Psoas muscle (tissue), 8 donors: ENCODE measurements around the gene APOO. TPM values are rescaled to one million over a fixed set of nuclear protein-coding genes. Genes with fewer than 3 reads are reported as not detected.

ENCODE experiments used
- ATAC-seq, 4 donors: fragments of 200-7000 bp; cut with Tn5 transposase; one replicate each; pipeline ENCODE4 v1.9.1; 2020; ENCODE audit warnings: moderate library complexity in 3 of 4, mild to moderate bottlenecking in 2 of 4
- DNase-seq, 2 donors: peaks; one replicate each; pipeline ENCODE4 v3.0.0-alpha.2; 2020
- H3K27ac ChIP-seq: fragments of 200-600 bp; one replicate; pipeline ENCODE4 v1.8.0; 2022
- H3K27me3 ChIP-seq, 3 donors: fragments of 200-600 bp in 1 of 3; one replicate each; pipeline versions ENCODE4 v1.6.1 to v1.8.0; 2013 to 2022; ENCODE audit warnings: low read length in 2 of 3, mild to moderate bottlenecking in 2 of 3, moderate library complexity in 1 of 3; ENCODE audit not compliant: insufficient read depth in 3 of 3
- H3K36me3 ChIP-seq, 2 donors: fragments of 200-600 bp in 1 of 2; one replicate each; pipeline versions ENCODE4 v1.6.1 to v1.8.0; 2013 to 2022; ENCODE audit warnings: low read depth in 1 of 2, mild to moderate bottlenecking in 1 of 2, moderate library complexity in 1 of 2; ENCODE audit not compliant: insufficient read depth in 1 of 2
- H3K4me1 ChIP-seq: fragments of 200-600 bp; one replicate; pipeline ENCODE4 v1.8.0; 2022
- H3K4me3 ChIP-seq: fragments of 200-600 bp; one replicate; pipeline ENCODE4 v1.8.0; 2022; ENCODE audit warnings: mild to moderate bottlenecking
- H3K9me3 ChIP-seq: fragments of 200-600 bp; one replicate; pipeline ENCODE4 v1.8.0; 2022
- CTCF ChIP-seq: fragments of 200-600 bp; IDR thresholded peaks from one replicate; pipeline ENCODE4 v1.8.0; 2022; ENCODE audit warnings: antibody characterized with exemption
- WGBS, 3 donors: extraction: QIAGEN DNeasy Blood & Tissue Kit; methylation state at CpG; one replicate each; pipeline versions ENCODE4 v1.1.6 to v1.1.7; 2013; 5-methylcytosine and 5-hydroxymethylcytosine counted together
- intact Hi-C, 2 donors: fragments of 100-400 bp; cut with DNase I; formaldehyde crosslinking; loops; one replicate each; pipeline versions ENCODE4 v1.11.0 to v1.14.2; 2022
- polyA plus RNA-seq, 3 donors: library from polyadenylated mRNA; stranded (reverse); fragments of 200-250 nt; gene quantifications; one replicate each; pipeline ENCODE4 v1.2.3, GENCODE V29; 2013
- total RNA-seq, 4 donors: library from RNA; stranded (reverse); fragmentation: NEBNext Ultra II Directional in 2 of 4; extraction: Animal tissue kit (Norgen Biotek cat#: 25700) in 2 of 4; gene quantifications; one replicate each; pipeline versions ENCODE4 v1.2.1 to v1.2.4, GENCODE V29; 2021 to 2023
- donor health status: healthy with polysubstance abuse.
- donor health status: DM: no; HTN: no; CAD: no; lungs with moderate emphysema.
- donor health status: Bipolar disorder and iron deficiency.
- donor health status: healthy.
- donor health status: DM: yes; HTN: yes; CAD: no.
- donor health status: DM: no; HTN: no; CAD: no.
- donor health status: DM: no; HTN: no; CAD: no.
- donor health status: DM: yes; HTN: yes; CAD: no.

The APOO gene
- total and polyA plus RNA-seq, 7 donors: 29.7 to 78.5 (median 54.7) TPM

- Histone ChIP-seq H3K9me3 (no peaks in the 10 kb centered on the region), H3K4me1 (no peaks in the 10 kb centered on the region), H3K27me3 (peaks cover 0 to 5% (median 0%) of the 10 kb centered on the region in 3 donors), H3K4me3 (no peak overlapping the region), H3K27ac (no peak overlapping the region), H3K36me3 (no peaks in the 10 kb centered on the region)
- 70 to 89% (median 84%) methylated on average over 8 of the region's 8 CpGs for WGBS, 3 donors
- no peak for TF ChIP-seq CTCF
- intact Hi-C loops: no loop called here
- DNase-seq (no peak), ATAC-seq (no peak)
Measured at GRCh38 chrX:23795221-23795620, 112.5 kb downstream of the APOO start.

- Histone ChIP-seq H3K4me1 (no peaks in the 10 kb centered on the region), H3K27me3 (no peaks in the 10 kb centered on the region), H3K36me3 (no peaks in the 10 kb centered on the region), H3K4me3 (no peak overlapping the region), H3K9me3 (no peaks in the 10 kb centered on the region), H3K27ac (no peak overlapping the region)
- intact Hi-C loops: no loop called here
- 59 to 62% (median 61%) methylated on average over 6 of the region's 6 CpGs for WGBS, 3 donors
- DNase-seq (no peak), ATAC-seq (no peak)
- TF ChIP-seq CTCF: no peak
Measured at GRCh38 chrX:23792861-23793553, 114.7 kb downstream of the APOO start.

GRCh38 chrX:23790155-23790497 lies 117.6 kb downstream of the APOO start:
- TF ChIP-seq CTCF: no peak
- intact Hi-C loops: no loop called here
- no peak overlapping the region for H3K4me3 ChIP-seq
- WGBS, 3 donors: 91 to 97% (median 95%) methylated on average over 9 to 11 of the region's 11 CpGs
- no peaks in the 10 kb centered on the region for H3K27me3 ChIP-seq
- no peak overlapping the region for H3K27ac ChIP-seq
- no peak for DNase-seq
- no peaks in the 10 kb centered on the region for H3K4me1 ChIP-seq
- no peak for ATAC-seq
- no peaks in the 10 kb centered on the region for H3K9me3 ChIP-seq
- H3K36me3 ChIP-seq: peaks cover 0 to 9% of the 10 kb centered on the region in 2 donors

GRCh38 chrX:23789386-23790154 lies 118.2 kb downstream of the APOO start:
- Histone ChIP-seq H3K9me3 (no peaks in the 10 kb centered on the region), H3K4me3 (no peak overlapping the region), H3K36me3 (peaks cover 0 to 9% of the 10 kb centered on the region in 2 donors), H3K4me1 (no peaks in the 10 kb centered on the region), H3K27me3 (no peaks in the 10 kb centered on the region), H3K27ac (no peak overlapping the region)
- DNase-seq (no peak), ATAC-seq (peak in 1 of 4 donors; percentile 47)
- 80 to 83% (median 81%) methylated on average over 8 of the region's 8 CpGs for WGBS, 3 donors
- no peak for TF ChIP-seq CTCF
- intact Hi-C loops: loop anchor here in 1 of 2 donors (10.0 kb wide), 1 partner anchor 225 kb away; no protein-coding TSS in a partner anchor
